Fibroblast of pulmonary artery (primary cell): Measurements from ENCODE around the gene TMEM235.

ENCODE experiments used
- DNase-seq: peaks from one replicate; pipeline ENCODE4 v3.0.0-alpha.2; 2010; ENCODE audit warnings: low read depth
- H3K4me3 ChIP-seq: replicated peaks from 2 replicates; pipeline ENCODE4 v1.5.1; 2011; ENCODE audit warnings: low read depth, mild to moderate bottlenecking, control low read depth, low read length, moderate library complexity
- TF ChIP-seq, protein P1 (sequence below): IDR thresholded peaks from 2 replicates; pipeline ENCODE4 v1.5.1; 2011; ENCODE audit warnings: mild to moderate bottlenecking, control low read depth, low read length, inconsistent platforms; ENCODE audit errors: missing control alignments

Gene TMEM235

GRCh38 chr17:78230996-78231935, at the start of gene TMEM235:
TMEM235 (plus strand) TSS chr17:78231631; CDS start chr17:78232024, 393 bp downstream.
- no peak for DNase-seq
- H3K4me3 ChIP-seq = no peak within 1 kb of the TSS
- TF ChIP-seq, protein P1, sequence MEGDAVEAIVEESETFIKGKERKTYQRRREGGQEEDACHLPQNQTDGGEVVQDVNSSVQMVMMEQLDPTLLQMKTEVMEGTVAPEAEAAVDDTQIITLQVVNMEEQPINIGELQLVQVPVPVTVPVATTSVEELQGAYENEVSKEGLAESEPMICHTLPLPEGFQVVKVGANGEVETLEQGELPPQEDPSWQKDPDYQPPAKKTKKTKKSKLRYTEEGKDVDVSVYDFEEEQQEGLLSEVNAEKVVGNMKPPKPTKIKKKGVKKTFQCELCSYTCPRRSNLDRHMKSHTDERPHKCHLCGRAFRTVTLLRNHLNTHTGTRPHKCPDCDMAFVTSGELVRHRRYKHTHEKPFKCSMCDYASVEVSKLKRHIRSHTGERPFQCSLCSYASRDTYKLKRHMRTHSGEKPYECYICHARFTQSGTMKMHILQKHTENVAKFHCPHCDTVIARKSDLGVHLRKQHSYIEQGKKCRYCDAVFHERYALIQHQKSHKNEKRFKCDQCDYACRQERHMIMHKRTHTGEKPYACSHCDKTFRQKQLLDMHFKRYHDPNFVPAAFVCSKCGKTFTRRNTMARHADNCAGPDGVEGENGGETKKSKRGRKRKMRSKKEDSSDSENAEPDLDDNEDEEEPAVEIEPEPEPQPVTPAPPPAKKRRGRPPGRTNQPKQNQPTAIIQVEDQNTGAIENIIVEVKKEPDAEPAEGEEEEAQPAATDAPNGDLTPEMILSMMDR = no peak

- H3K4me3 ChIP-seq = no peak overlapping the region
- no peak for DNase-seq
- TF ChIP-seq, protein P1 = no peak
These were observed 48.9 kb upstream of the TMEM235 start for GRCh38 chr17:78182504-78182903.

- no peak for DNase-seq
- TF ChIP-seq, protein P1 = no peak
- H3K4me3 ChIP-seq = no peak overlapping the region
These were observed 47.5 kb upstream of the TMEM235 start for GRCh38 chr17:78183916-78184315.

DNA sequence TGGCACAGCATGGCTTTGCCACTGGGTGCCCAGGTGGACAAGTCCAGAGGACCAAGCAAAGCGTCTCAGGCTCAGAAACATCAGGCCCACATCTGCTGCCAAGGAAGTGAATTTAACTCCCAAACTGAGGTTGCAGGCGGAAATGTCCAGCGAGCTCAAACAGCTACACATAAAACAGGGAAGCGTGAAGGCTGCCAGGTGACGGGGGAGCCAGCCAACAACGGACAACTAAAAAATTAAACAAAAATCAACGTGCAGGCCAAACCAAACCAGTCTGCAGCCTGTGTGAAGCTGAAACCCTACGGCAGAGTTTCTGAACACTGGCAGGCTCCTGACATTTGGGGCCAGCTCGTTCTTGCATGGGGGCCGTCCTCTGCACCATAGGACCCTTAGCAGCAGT, 47.1 kb upstream of the TMEM235 start:
- no peak for DNase-seq
- H3K4me3 ChIP-seq = no peak overlapping the region
- TF ChIP-seq, protein P1 = no peak

DNA sequence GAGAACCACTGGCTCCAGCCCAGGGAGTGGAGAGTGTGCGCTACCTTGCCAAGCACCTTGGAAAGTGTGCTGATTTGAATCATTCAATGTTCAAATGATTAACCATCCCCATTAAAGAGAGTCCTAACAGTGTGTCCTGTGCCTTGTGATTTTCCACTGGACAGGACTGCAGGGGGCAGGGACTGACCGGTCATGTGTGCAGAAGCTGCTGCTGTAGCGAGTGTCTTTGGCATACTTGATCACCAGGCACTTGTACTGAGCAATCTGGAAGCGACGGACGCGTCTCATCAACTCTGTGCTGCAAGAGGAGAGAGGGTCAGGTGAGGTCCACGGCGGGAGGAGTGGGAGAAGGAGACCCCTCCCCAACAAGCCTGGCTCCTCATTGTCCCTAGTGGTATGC, 46.6 kb upstream of the TMEM235 start:
- no peak overlapping the region for H3K4me3 ChIP-seq
- TF ChIP-seq, protein P1 = no peak

DNA sequence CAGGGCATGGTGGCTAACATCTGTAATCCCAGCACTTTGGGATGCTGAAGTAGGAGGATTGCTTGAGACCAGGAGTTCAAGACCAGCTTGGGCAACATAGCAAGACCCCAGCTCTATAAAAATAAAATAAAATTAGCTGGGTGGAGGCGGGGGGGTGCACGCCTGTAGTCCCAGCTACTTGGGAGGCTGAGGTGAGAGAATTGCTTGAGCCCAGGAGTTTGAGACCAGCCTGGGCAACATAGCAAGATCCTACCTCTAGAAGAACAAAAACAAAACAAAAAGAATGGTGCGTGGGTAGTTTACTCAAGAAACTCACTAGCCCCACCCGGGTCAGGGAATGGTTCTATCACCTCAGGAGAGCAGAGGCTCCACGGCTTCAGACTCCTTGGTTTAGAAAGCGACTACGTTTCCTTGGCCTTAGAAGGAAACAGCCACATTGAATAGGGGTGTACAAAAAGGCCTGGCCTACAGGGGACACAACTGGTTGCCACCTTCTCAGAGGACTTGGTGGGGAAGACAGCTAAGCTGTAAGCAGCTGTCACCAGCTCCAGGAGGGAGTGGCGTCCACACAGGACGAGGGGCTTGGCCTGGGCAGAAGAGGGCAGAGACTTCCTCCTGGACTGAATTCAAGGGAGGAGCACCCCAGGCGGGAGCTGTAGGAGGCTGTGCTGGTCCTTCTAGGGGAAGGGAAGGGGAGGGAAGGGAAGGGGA, 45.3 kb upstream of the TMEM235 start:
- H3K4me3 ChIP-seq = peak overlapping the region; percentile 68
- DNase-seq = no peak

More for the DNA sequence above, 46.6 kb upstream of the TMEM235 start:
- no peak for DNase-seq

More for the DNA sequence above, 45.3 kb upstream of the TMEM235 start:
- TF ChIP-seq, protein P1 = no peak
